Right lobe of liver (tissue), 4 donors: ENCODE measurements around the gene PITPNC1.

Experiments used
- CTCF ChIP-seq, 4 donors: fragments of 200-600 bp in 3 of 4; fragments of 450-650 bp in 1 of 4; IDR thresholded peaks; one replicate each; pipeline versions ENCODE4 v1.5.1 to v1.8.0; 2016 to 2022; ENCODE audit warnings: antibody characterized with exemption in 4 of 4, mild to moderate bottlenecking in 2 of 4
- POLR2A ChIP-seq: fragments of 450-650 bp; IDR thresholded peaks from one replicate; pipeline ENCODE4 v1.6.1; 2017; ENCODE audit warnings: antibody characterized with exemption, mild to moderate bottlenecking
- donor health status: DM: no; HTN: no; CAD: no.
- donor health status: DM: no; HTN: no; CAD: no.
- donor health status: DM: no; HTN: yes; CAD: no.

- TF ChIP-seq CTCF (IDR thresholded peaks at IDR 0.05) (no peak), POLR2A (no peak)
Measured at GRCh38 chr17:67435122-67435521, 58.0 kb downstream of the PITPNC1 start.
